Mammary epithelial cell (primary cell): Measurements from ENCODE around the gene SRSF9.

ENCODE experiments used
- CTCF ChIP-seq, 2 donors: IDR thresholded peaks in 1 of 2; conservative IDR thresholded peaks in 1 of 2; 2 replicates each; pipeline ENCODE4 v1.5.1; 2011 to 2012; ENCODE audit warnings: inconsistent platforms in 2 of 2, low read length in 2 of 2, mild to moderate bottlenecking in 2 of 2, control low read depth in 1 of 2, low read depth in 1 of 2; ENCODE audit not compliant: insufficient read depth in 1 of 2; ENCODE audit errors: extremely low read depth in 1 of 2
- EZH2 ChIP-seq: IDR thresholded peaks from 2 replicates; pipeline ENCODE4 v1.6.1; 2012; ENCODE audit warnings: low read length, inconsistent platforms, borderline replicate concordance

DNA sequence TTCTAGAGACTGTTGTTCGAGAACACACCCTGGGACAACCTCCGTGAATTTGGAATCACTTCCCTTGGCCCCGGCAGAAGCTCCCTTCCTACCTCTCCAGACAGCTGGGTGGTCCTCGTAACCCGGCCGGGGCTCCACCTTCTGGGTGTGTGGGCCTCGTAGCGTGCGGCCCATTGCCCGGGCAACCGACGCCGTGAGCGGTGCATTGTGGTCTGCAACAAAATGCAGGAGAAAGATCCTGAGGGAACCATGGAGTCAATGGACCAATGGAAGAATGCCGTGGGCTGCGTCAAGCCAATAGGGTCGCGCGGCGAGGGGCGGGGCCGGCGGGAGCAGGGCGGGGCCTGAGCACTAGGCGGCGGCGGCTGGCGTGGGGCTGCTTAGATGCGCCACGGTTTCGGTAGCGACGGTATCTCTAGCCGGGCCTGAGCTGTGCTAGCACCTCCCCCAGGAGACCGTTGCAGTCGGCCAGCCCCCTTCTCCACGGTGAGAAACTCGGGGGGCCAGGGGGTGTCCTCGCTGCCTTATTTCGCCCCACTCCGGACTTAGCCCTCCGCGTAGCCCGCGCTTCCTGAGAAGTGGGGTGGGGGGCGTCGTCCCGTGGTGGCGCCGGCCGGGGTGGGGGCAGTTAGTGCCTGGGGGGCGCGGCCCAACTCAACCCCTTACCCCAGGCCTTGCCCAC lies 26.3 kb upstream of the SRSF9 start, which contains the start of gene DYNLL1:
- TF ChIP-seq CTCF (conservative IDR thresholded peaks at IDR 0.05 in 1 of 2, IDR thresholded peaks at IDR 0.05 in 1 of 2; ENCODE audit: extremely low read depth in 1 of 2, insufficient read depth in 1 of 2, low read depth in 1 of 2, low read length in 2 of 2) (no peak), EZH2 (no peak)
